Mucosa of stomach (tissue), 1 donor: ENCODE results near the gene ADAM12.

Experiments
- H3K27me3 ChIP-seq: one replicate; pipeline ENCODE4 v1.7.0; 2013; ENCODE audit warnings: mild to moderate bottlenecking, low read length; ENCODE audit not compliant: control insufficient read depth, insufficient read depth
- H3K36me3 ChIP-seq: one replicate; pipeline ENCODE4 v1.7.0; 2013; ENCODE audit warnings: low read length; ENCODE audit not compliant: control insufficient read depth, insufficient read depth
- H3K4me1 ChIP-seq: one replicate; pipeline ENCODE4 v1.7.0; 2013; ENCODE audit warnings: mild to moderate bottlenecking, low read length; ENCODE audit not compliant: control insufficient read depth, insufficient read depth
- H3K4me3 ChIP-seq: one replicate; pipeline ENCODE4 v1.7.0; 2013; ENCODE audit warnings: low read length
- H3K9ac ChIP-seq: one replicate; pipeline ENCODE4 v1.7.0; 2013; ENCODE audit warnings: mild to moderate bottlenecking, low read length, moderate library complexity
- H3K9me3 ChIP-seq: one replicate; pipeline ENCODE4 v1.7.0; 2013; ENCODE audit warnings: mild to moderate bottlenecking, low read length, moderate library complexity; ENCODE audit not compliant: control insufficient read depth
- donor health status: Pancreatic carcinoma.

Gene ADAM12

GRCh38 chr10:125999694-126000093 lies 388.6 kb downstream of the ADAM12 start:
- H3K9ac ChIP-seq = no peak overlapping the region
- H3K27me3 ChIP-seq = no peaks in the 10 kb centered on the region
- no peaks in the 10 kb centered on the region for H3K9me3 ChIP-seq
- no peaks in the 10 kb centered on the region for H3K36me3 ChIP-seq
- no peak overlapping the region for H3K4me3 ChIP-seq
- no peaks in the 10 kb centered on the region for H3K4me1 ChIP-seq

GRCh38 chr10:125997586-125997985 lies 390.7 kb downstream of the ADAM12 start:
- Histone ChIP-seq H3K4me3 (no peak overlapping the region), H3K27me3 (no peaks in the 10 kb centered on the region), H3K4me1 (no peaks in the 10 kb centered on the region), H3K36me3 (no peaks in the 10 kb centered on the region), H3K9me3 (no peaks in the 10 kb centered on the region), H3K9ac (no peak overlapping the region)

GRCh38 chr10:125995726-125996304 lies 392.5 kb downstream of the ADAM12 start:
- Histone ChIP-seq H3K36me3 (no peaks in the 10 kb centered on the region), H3K9ac (no peak overlapping the region), H3K9me3 (no peaks in the 10 kb centered on the region)

GRCh38 chr10:125994601-125995000 lies 393.7 kb downstream of the ADAM12 start:
- no peaks in the 10 kb centered on the region for H3K4me1 ChIP-seq
- H3K27me3 ChIP-seq = no peaks in the 10 kb centered on the region
- H3K4me3 ChIP-seq = no peak overlapping the region
- no peak overlapping the region for H3K9ac ChIP-seq
- H3K9me3 ChIP-seq = no peaks in the 10 kb centered on the region
- no peaks in the 10 kb centered on the region for H3K36me3 ChIP-seq

More at GRCh38 chr10:125995726-125996304, 392.5 kb downstream of the ADAM12 start:
- no peak overlapping the region for H3K4me3 ChIP-seq
- H3K27me3 ChIP-seq = no peaks in the 10 kb centered on the region
- H3K4me1 ChIP-seq = no peaks in the 10 kb centered on the region

GRCh38 chr10:125992254-125992653 lies 396.0 kb downstream of the ADAM12 start:
- Histone ChIP-seq H3K9ac (no peak overlapping the region), H3K4me3 (no peak overlapping the region), H3K27me3 (no peaks in the 10 kb centered on the region), H3K4me1 (no peaks in the 10 kb centered on the region), H3K36me3 (no peaks in the 10 kb centered on the region), H3K9me3 (no peaks in the 10 kb centered on the region)

GRCh38 chr10:125991392-125991791 lies 396.9 kb downstream of the ADAM12 start:
- Histone ChIP-seq H3K36me3 (no peaks in the 10 kb centered on the region), H3K4me1 (no peaks in the 10 kb centered on the region), H3K27me3 (no peaks in the 10 kb centered on the region), H3K4me3 (no peak overlapping the region), H3K9ac (no peak overlapping the region), H3K9me3 (no peaks in the 10 kb centered on the region)

- no peak overlapping the region for H3K9ac ChIP-seq
- H3K4me1 ChIP-seq = no peaks in the 10 kb centered on the region
- H3K36me3 ChIP-seq = no peaks in the 10 kb centered on the region
- no peaks in the 10 kb centered on the region for H3K9me3 ChIP-seq
- no peaks in the 10 kb centered on the region for H3K27me3 ChIP-seq
- no peak overlapping the region for H3K4me3 ChIP-seq
Measured at GRCh38 chr10:125990974-125991373, 397.3 kb downstream of the ADAM12 start.

- Histone ChIP-seq H3K36me3 (no peaks in the 10 kb centered on the region), H3K9me3 (no peaks in the 10 kb centered on the region), H3K9ac (no peak overlapping the region), H3K4me1 (no peaks in the 10 kb centered on the region), H3K27me3 (no peaks in the 10 kb centered on the region), H3K4me3 (no peak overlapping the region)
Measured at GRCh38 chr10:125989791-125990190, 398.5 kb downstream of the ADAM12 start.

GRCh38 chr10:125985557-125986240 lies 402.6 kb downstream of the ADAM12 start:
- H3K27me3 ChIP-seq = no peaks in the 10 kb centered on the region
- no peak overlapping the region for H3K9ac ChIP-seq
- no peaks in the 10 kb centered on the region for H3K4me1 ChIP-seq
- no peaks in the 10 kb centered on the region for H3K9me3 ChIP-seq
- H3K36me3 ChIP-seq = no peaks in the 10 kb centered on the region
- no peak overlapping the region for H3K4me3 ChIP-seq

GRCh38 chr10:125984865-125985495 lies 403.3 kb downstream of the ADAM12 start:
- H3K36me3 ChIP-seq = no peaks in the 10 kb centered on the region

GRCh38 chr10:125984346-125984745 lies 403.9 kb downstream of the ADAM12 start:
- Histone ChIP-seq H3K9ac (no peak overlapping the region), H3K9me3 (no peaks in the 10 kb centered on the region), H3K36me3 (no peaks in the 10 kb centered on the region), H3K4me1 (no peaks in the 10 kb centered on the region), H3K27me3 (no peaks in the 10 kb centered on the region), H3K4me3 (no peak overlapping the region)

More at GRCh38 chr10:125984865-125985495, 403.3 kb downstream of the ADAM12 start:
- Histone ChIP-seq H3K9ac (no peak overlapping the region), H3K9me3 (no peaks in the 10 kb centered on the region), H3K4me3 (no peak overlapping the region), H3K27me3 (no peaks in the 10 kb centered on the region), H3K4me1 (no peaks in the 10 kb centered on the region)

GRCh38 chr10:125983656-125984055 lies 404.6 kb downstream of the ADAM12 start:
- Histone ChIP-seq H3K36me3 (no peaks in the 10 kb centered on the region), H3K9me3 (no peaks in the 10 kb centered on the region), H3K27me3 (no peaks in the 10 kb centered on the region), H3K4me1 (no peaks in the 10 kb centered on the region), H3K9ac (no peak overlapping the region), H3K4me3 (no peak overlapping the region)
